Skeletal muscle tissue (tissue), 4 donors: ENCODE measurements around the gene VIPR2. TPM values are rescaled to one million over a fixed set of nuclear protein-coding genes. Genes with fewer than 3 reads are reported as not detected.
"Not testable (repeated sequence)": the region's sequence is repeated elsewhere in the genome, so short reads cannot be mapped to it uniquely, and the experiment has no call there.

Experiments used
- H3K27ac ChIP-seq: one replicate; pipeline ENCODE4 v1.7.0; 2013; ENCODE audit warnings: mild to moderate bottlenecking, low read depth, low read length, inconsistent platforms
- H3K27me3 ChIP-seq, 3 donors: one replicate each; pipeline ENCODE4 v1.7.0; 2013; ENCODE audit warnings: low read length in 3 of 3; ENCODE audit not compliant: control insufficient read depth in 3 of 3, insufficient read depth in 3 of 3
- H3K36me3 ChIP-seq, 3 donors: one replicate each; pipeline ENCODE4 v1.7.0; 2013; ENCODE audit warnings: low read length in 3 of 3; ENCODE audit not compliant: control insufficient read depth in 3 of 3, insufficient read depth in 3 of 3
- H3K4me1 ChIP-seq, 3 donors: one replicate each; pipeline ENCODE4 v1.7.0; 2013; ENCODE audit warnings: low read length in 3 of 3, mild to moderate bottlenecking in 3 of 3; ENCODE audit not compliant: control insufficient read depth in 3 of 3, insufficient read depth in 3 of 3
- H3K4me3 ChIP-seq, 3 donors: one replicate each; pipeline ENCODE4 v1.7.0; 2013; ENCODE audit warnings: low read length in 3 of 3
- H3K9ac ChIP-seq, 3 donors: one replicate each; pipeline ENCODE4 v1.7.0; 2013; ENCODE audit warnings: low read length in 3 of 3, mild to moderate bottlenecking in 3 of 3, moderate library complexity in 2 of 3, low read depth in 1 of 3
- H3K9me3 ChIP-seq, 3 donors: one replicate each; pipeline ENCODE4 v1.7.0; 2013; ENCODE audit warnings: low read length in 3 of 3; ENCODE audit not compliant: control insufficient read depth in 3 of 3
- total RNA-seq: library from RNA; depleted of rRNA; stranded (reverse); fragments of >200 nt; gene quantifications from one replicate; pipeline ENCODE4 v1.2.3, GENCODE V29; 2014
- donor health status: Osteomylitis.

The VIPR2 gene
- total RNA-seq, 1 donor from 2014 or later: 6.3 TPM

GRCh38 chr7:159008417-159008816 is 136.2 kb downstream of the VIPR2 start:
- no peak overlapping the region for H3K27ac ChIP-seq
- H3K9ac ChIP-seq: no peak overlapping the region

DNA sequence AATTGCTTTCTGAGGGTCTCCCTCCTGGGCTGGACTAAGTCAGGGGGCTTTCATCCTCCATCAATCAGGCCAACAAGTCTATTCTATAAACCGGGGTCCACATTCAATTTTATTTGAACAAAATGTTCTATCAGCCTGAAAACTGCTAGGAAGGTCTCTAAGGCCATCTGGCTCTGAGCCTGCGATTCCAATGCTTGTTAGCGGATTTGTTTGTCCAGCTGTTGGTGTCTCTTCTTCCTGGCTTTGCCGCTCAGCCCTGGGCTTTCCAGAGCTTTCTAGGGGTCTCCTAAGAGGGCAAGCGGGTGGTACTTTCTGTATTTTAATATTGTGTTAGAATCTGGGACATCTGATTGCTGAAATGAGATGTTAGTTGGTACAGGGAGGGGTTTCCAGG is 136.7 kb downstream of the VIPR2 start:
- H3K36me3 ChIP-seq: no peaks in the 10 kb centered on the region
- no peak overlapping the region for H3K27ac ChIP-seq
- peaks cover 0 to 3% (median 0%) of the 10 kb centered on the region in 3 donors for H3K27me3 ChIP-seq
- H3K9ac ChIP-seq: no peak overlapping the region
- no peak overlapping the region for H3K4me3 ChIP-seq
- H3K4me1 ChIP-seq: peaks cover 8 to 22% (median 17%) of the 10 kb centered on the region in 3 donors
- no peaks in the 10 kb centered on the region for H3K9me3 ChIP-seq

More at GRCh38 chr7:159008417-159008816, 136.2 kb downstream of the VIPR2 start:
- Histone ChIP-seq H3K4me1 (peaks cover 11 to 26% (median 21%) of the 10 kb centered on the region in 3 donors), H3K27me3 (peaks cover 0 to 3% (median 0%) of the 10 kb centered on the region in 3 donors), H3K9me3 (no peaks in the 10 kb centered on the region), H3K36me3 (no peaks in the 10 kb centered on the region), H3K4me3 (no peak overlapping the region)

DNA sequence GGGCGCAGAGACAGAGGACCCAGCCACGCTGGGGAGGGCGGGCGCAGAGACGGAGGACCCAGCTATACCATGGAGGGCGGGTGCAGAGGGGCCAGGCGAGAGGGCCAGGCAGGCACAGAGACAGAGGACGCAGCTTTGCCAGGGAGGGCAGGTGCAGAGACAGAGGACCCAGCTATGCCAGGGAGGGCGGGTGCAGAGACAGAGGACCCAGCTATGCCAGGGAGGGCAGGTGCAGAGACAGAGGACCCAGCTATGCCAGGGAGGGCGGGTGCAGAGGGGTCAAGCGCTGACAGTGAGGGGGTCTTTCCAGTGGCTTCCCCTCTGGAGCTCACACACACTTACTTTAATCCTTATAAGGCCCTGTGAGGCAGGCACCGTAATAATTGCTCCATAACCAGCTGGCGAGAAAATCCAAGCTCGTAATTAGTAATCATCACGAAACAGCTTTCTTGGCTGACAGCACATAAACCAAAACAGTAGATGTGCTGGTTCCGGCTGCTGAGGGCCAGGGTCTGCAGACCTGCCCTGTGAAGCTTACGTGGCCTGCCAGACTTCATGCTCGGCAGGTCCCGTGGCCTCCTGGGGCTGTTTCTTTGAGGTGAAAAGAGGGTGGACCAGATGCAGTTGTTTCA is 137.2 kb downstream of the VIPR2 start:
- H3K27ac ChIP-seq: no peak overlapping the region
- H3K27me3 ChIP-seq: peaks cover 0 to 3% (median 0%) of the 10 kb centered on the region in 3 donors
- H3K4me3 ChIP-seq: no peak overlapping the region
- H3K9ac ChIP-seq: no peak overlapping the region
- H3K36me3 ChIP-seq: no peaks in the 10 kb centered on the region
- no peaks in the 10 kb centered on the region for H3K9me3 ChIP-seq
- H3K4me1 ChIP-seq: peaks cover 4 to 17% (median 12%) of the 10 kb centered on the region in 3 donors

DNA sequence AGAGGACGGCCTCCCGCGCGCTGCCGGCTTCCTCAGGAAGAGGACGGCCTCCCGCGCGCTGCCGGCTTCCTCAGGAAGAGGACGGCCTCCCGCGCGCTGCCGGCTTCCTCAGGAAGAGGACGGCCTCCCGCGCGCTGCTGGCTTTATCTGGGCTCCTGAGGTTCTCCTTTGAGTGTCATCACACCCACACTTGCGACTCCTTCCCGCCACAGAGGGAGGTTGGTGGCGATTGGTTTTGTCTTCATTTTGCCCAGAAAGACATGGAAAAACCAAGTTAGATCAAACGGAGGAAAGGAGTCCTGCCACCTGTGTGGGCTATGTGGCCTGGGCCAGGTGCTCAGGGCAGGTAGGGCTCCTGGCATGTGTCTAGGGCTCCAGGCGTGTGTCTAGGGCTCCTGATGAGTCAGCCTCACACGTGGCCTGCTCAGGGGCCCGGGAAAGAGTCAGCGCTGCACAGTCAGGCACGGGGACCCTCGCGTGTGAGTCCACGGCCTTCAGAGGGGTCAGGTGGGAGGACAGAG is 138.0 kb downstream of the VIPR2 start:
- Histone ChIP-seq H3K4me3 (no peak overlapping the region), H3K9me3 (no peaks in the 10 kb centered on the region), H3K9ac (no peak overlapping the region), H3K36me3 (no peaks in the 10 kb centered on the region), H3K27ac (no peak overlapping the region), H3K27me3 (peaks cover 0 to 3% (median 0%) of the 10 kb centered on the region in 3 donors), H3K4me1 (peaks cover 4 to 14% (median 9%) of the 10 kb centered on the region in 3 donors)

DNA sequence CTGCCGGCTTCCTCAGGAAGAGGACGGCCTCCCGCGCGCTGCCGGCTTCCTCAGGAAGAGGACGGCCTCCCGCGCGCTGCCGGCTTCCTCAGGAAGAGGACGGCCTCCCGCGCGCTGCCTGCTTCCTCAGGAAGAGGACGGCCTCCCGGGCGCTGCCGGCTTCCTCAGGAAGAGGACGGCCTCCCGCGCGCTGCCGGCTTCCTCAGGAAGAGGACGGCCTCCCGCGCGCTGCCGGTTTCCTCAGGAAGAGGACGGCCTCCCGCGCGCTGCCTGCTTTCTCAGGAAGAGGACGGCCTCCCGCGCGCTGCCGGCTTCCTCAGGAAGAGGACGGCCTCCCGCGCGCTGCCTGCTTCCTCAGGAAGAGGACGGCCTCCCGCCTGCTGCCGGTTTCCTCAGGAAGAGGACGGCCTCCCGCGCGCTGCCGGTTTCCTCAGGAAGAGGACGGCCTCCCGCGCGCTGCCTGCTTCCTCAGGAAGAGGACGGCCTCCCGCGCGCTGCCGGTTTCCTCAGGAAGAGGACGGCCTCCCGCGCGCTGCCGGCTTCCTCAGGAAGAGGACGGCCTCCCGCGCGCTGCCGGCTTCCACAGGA is 138.6 kb downstream of the VIPR2 start:
- H3K27me3 ChIP-seq, H3K4me1 ChIP-seq, H3K9ac ChIP-seq, H3K27ac ChIP-seq, H3K4me3 ChIP-seq, H3K36me3 ChIP-seq, H3K9me3 ChIP-seq: not testable (repeated sequence)

- no peaks in the 10 kb centered on the region for H3K9me3 ChIP-seq
- no peak overlapping the region for H3K4me3 ChIP-seq
- no peaks in the 10 kb centered on the region for H3K36me3 ChIP-seq
- H3K9ac ChIP-seq: no peak overlapping the region
- no peak overlapping the region for H3K27ac ChIP-seq
- peaks cover 0 to 3% (median 0%) of the 10 kb centered on the region in 3 donors for H3K27me3 ChIP-seq
- peaks cover 4 to 9% (median 4%) of the 10 kb centered on the region in 3 donors for H3K4me1 ChIP-seq
Measured at GRCh38 chr7:159005618-159006017, 139.0 kb downstream of the VIPR2 start.

- H3K4me3 ChIP-seq: no peak overlapping the region
- no peak overlapping the region for H3K9ac ChIP-seq
- H3K4me1 ChIP-seq: peaks cover 4 to 9% (median 4%) of the 10 kb centered on the region in 3 donors
- peaks cover 0 to 3% (median 3%) of the 10 kb centered on the region in 3 donors for H3K27me3 ChIP-seq
- H3K36me3 ChIP-seq: no peaks in the 10 kb centered on the region
- no peak overlapping the region for H3K27ac ChIP-seq
- no peaks in the 10 kb centered on the region for H3K9me3 ChIP-seq
Measured at GRCh38 chr7:159004411-159004810, 140.3 kb downstream of the VIPR2 start.

GRCh38 chr7:159001811-159002210 is 142.9 kb downstream of the VIPR2 start:
- H3K4me3 ChIP-seq: no peak overlapping the region
- no peak overlapping the region for H3K27ac ChIP-seq
- no peaks in the 10 kb centered on the region for H3K36me3 ChIP-seq
- H3K9ac ChIP-seq: no peak overlapping the region
- no peaks in the 10 kb centered on the region for H3K9me3 ChIP-seq
- peaks cover 2 to 4% (median 4%) of the 10 kb centered on the region in 3 donors for H3K4me1 ChIP-seq
- H3K27me3 ChIP-seq: peaks cover 6 to 12% (median 10%) of the 10 kb centered on the region in 3 donors

DNA sequence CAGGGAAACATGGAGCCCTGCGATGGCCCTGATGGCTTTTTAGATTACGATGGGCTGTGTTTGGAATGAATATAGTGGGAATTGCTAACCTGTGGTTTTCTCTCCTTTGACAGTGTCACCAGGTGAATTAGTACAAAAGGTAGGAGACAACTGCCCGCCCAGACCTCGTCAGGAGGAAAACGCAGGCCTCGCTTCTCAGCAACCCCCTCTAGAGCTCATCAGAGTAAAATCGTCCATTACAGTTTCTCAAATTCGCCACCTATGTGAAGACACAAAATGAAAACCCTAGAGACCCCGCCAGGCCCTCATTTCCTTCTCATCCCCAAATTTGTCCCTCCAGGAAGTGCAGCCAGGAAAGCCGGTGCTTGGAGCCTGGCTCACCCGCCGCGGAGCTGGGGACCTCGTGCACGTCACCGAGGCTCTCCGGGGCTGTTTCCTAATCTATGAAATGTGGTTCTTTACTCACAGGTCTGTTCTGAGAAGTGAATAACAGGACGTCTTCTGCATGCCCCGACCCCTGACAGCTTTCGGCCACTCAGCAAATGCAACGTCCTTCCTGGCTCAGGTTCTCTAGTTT is 143.7 kb downstream of the VIPR2 start:
- Histone ChIP-seq H3K4me3 (no peak overlapping the region), H3K27ac (no peak overlapping the region), H3K4me1 (peaks cover 2 to 4% (median 4%) of the 10 kb centered on the region in 3 donors), H3K9me3 (no peaks in the 10 kb centered on the region), H3K9ac (no peak overlapping the region), H3K27me3 (peaks cover 11 to 21% (median 17%) of the 10 kb centered on the region in 3 donors), H3K36me3 (no peaks in the 10 kb centered on the region)

- no peaks in the 10 kb centered on the region for H3K36me3 ChIP-seq
- no peak overlapping the region for H3K27ac ChIP-seq
- H3K4me3 ChIP-seq: no peak overlapping the region
- peaks cover 18 to 29% (median 24%) of the 10 kb centered on the region in 3 donors for H3K27me3 ChIP-seq
- peaks cover 2 to 4% (median 4%) of the 10 kb centered on the region in 3 donors for H3K4me1 ChIP-seq
- peaks cover 0 to 2% (median 0%) of the 10 kb centered on the region in 3 donors for H3K9me3 ChIP-seq
- no peak overlapping the region for H3K9ac ChIP-seq
Measured at GRCh38 chr7:159000070-159000469, 144.6 kb downstream of the VIPR2 start.
